Heart right ventricle (tissue), 16 donors: Measurements from ENCODE around the gene WDR31. TPM values are rescaled to one million over a fixed set of nuclear protein-coding genes. Genes with fewer than 3 reads are reported as not detected.

ENCODE experiments used
- ATAC-seq, 8 donors: fragments of 200-7000 bp; cut with Tn5 transposase; one replicate each; pipeline ENCODE4 v1.9.1; 2020; ENCODE audit warnings: mild to moderate bottlenecking in 8 of 8, moderate library complexity in 8 of 8, moderate number of reproducible peaks in 1 of 8
- DNase-seq, 2 donors: peaks; one replicate each; pipeline ENCODE4 v3.0.0-alpha.2; 2020
- H3K27ac ChIP-seq, 10 donors: fragments of 200-600 bp; sonication (generic) in 2 of 10; one replicate each; pipeline versions ENCODE4 v1.5.0 to v1.8.0; 2020 to 2022; ENCODE audit warnings: mild to moderate bottlenecking in 3 of 10
- H3K27me3 ChIP-seq, 7 donors: fragments of 200-600 bp; one replicate each; pipeline ENCODE4 v1.8.0; 2021 to 2022; ENCODE audit warnings: mild to moderate bottlenecking in 2 of 7
- H3K36me3 ChIP-seq, 9 donors: fragments of 200-600 bp; sonication (generic) in 1 of 9; one replicate each; pipeline versions ENCODE4 v1.5.0 to v1.8.0; 2020 to 2022; ENCODE audit warnings: mild to moderate bottlenecking in 2 of 9
- H3K4me1 ChIP-seq, 9 donors: fragments of 200-600 bp; sonication (generic) in 1 of 9; one replicate each; pipeline versions ENCODE4 v1.5.0 to v1.8.0; 2020 to 2022; ENCODE audit warnings: mild to moderate bottlenecking in 4 of 9
- H3K4me3 ChIP-seq, 10 donors: fragments of 200-600 bp; sonication (generic) in 2 of 10; one replicate each; pipeline versions ENCODE4 v1.5.0 to v1.8.0; 2020 to 2022; ENCODE audit warnings: mild to moderate bottlenecking in 7 of 10, moderate library complexity in 2 of 10
- H3K9me3 ChIP-seq, 11 donors: fragments of 200-600 bp in 10 of 11; sonication (generic) in 2 of 11; one replicate each; pipeline versions ENCODE4 v1.5.0 to v1.8.0; 2013 to 2022; ENCODE audit warnings: mild to moderate bottlenecking in 2 of 11, control low read depth in 1 of 11, moderate library complexity in 1 of 11
- CTCF ChIP-seq, 9 donors: fragments of 200-600 bp; sonication (generic) in 2 of 9; IDR thresholded peaks; one replicate each; pipeline versions ENCODE4 v1.5.0 to v1.8.0; 2021 to 2022; ENCODE audit warnings: antibody characterized with exemption in 9 of 9, mild to moderate bottlenecking in 5 of 9, moderate library complexity in 1 of 9
- WGBS, 2 donors: extraction: QIAGEN DNeasy Blood & Tissue Kit; methylation state at CpG; one replicate each; pipeline ENCODE4 v1.1.7; 2013; ENCODE audit warnings: inconsistent platforms in 1 of 2; 5-methylcytosine and 5-hydroxymethylcytosine counted together
- intact Hi-C, 10 donors: fragments of 100-400 bp; cut with DNase I; formaldehyde crosslinking; loops; one replicate each; pipeline versions ENCODE4 v1.11.1 to v1.14.2; 2022
- polyA plus RNA-seq, 2 donors: library from polyadenylated mRNA; stranded (reverse); fragments of 200-250 nt; gene quantifications; one replicate each; pipeline ENCODE4 v1.2.3, GENCODE V29; 2013
- total RNA-seq, 10 donors: library from RNA; stranded (reverse); fragmentation: NEBNext Ultra II Directional in 3 of 10; extraction: Animal tissue kit (Norgen Biotek cat#: 25700) in 3 of 10; gene quantifications; one replicate each; pipeline versions ENCODE4 v1.2.1 to v1.2.4, GENCODE V29; 2021 to 2023
- donor health status: Arrhythmogenic right ventricular cardiomyopathy.
- donor health status: ischemic (EF 13 %, LVEDD 7.1; RV severe dilation, severe dysfunction).
- donor health status: healthy with polysubstance abuse.
- donor health status: DM: no; HTN: yes; CAD: no.
- donor health status: DM: no; HTN: no; CAD: no.
- donor health status: ischemic (EF 25% LVEDD 6.9; RV normal size, moderate dysfunction).
- donor health status: ischemic (EF 25% LVEDD 5.7; RV mildly dilated, moderate dysfunction).
- donor health status: healthy.
- donor health status: DM: yes; HTN: yes; CAD: no.
- donor health status: Ischemic cardiomyopathy.
- donor health status: ischemic (EF 35%, LVEDD 5.7; RV mildly dilated, moderate dysfunction).
- donor health status: nonischemic (EF 11% LVEDD 7.7; RV severe dilation, severe dysfunction).
- donor health status: DM: yes; HTN: yes; CAD: no.
- donor health status: PGD.
- donor health status: ischemic (EF 29% LVEDD 5.4; RV normal size, mild dysfunction).
- donor health status: nonischemic (EF 23%, LVEDD 6.1; RV moderate dilation, normal function).

WDR31 gene
- total and polyA plus RNA-seq, 12 donors = 3.4 to 29.0 (median 18.1) TPM

- Histone ChIP-seq H3K27ac (no peak overlapping the region), H3K4me1 (peaks cover 0 to 14% (median 0%) of the 10 kb centered on the region in 9 donors), H3K36me3 (peaks cover 0 to 24% (median 2%) of the 10 kb centered on the region in 9 donors), H3K27me3 (no peaks in the 10 kb centered on the region), H3K4me3 (no peak overlapping the region), H3K9me3 (no peaks in the 10 kb centered on the region)
- ATAC-seq (no peak), DNase-seq (no peak)
- 95 to 97% methylated on average over 4 of the region's 4 CpGs for WGBS, 2 donors
- intact Hi-C loops = no loop called here
- no peak for TF ChIP-seq CTCF (IDR thresholded peaks at IDR 0.05)
Observed at GRCh38 chr9:113326230-113326629, 13.8 kb downstream of the WDR31 start.

GRCh38 chr9:113322671-113323070 lies 17.4 kb downstream of the WDR31 start:
- peaks cover 0 to 48% (median 6%) of the 10 kb centered on the region in 9 donors for H3K36me3 ChIP-seq
- intact Hi-C loops = no loop called here
- TF ChIP-seq CTCF (IDR thresholded peaks at IDR 0.05) = no peak
- H3K27me3 ChIP-seq = no peaks in the 10 kb centered on the region
- H3K4me1 ChIP-seq = peaks cover 0 to 3% (median 0%) of the 10 kb centered on the region in 9 donors
- 75 to 82% methylated on average over 6 of the region's 6 CpGs for WGBS, 2 donors
- H3K4me3 ChIP-seq = no peak overlapping the region
- no peak for ATAC-seq
- DNase-seq = no peak
- no peaks in the 10 kb centered on the region for H3K9me3 ChIP-seq
- H3K27ac ChIP-seq = no peak overlapping the region

- Histone ChIP-seq H3K36me3 (peaks cover 0 to 57% (median 6%) of the 10 kb centered on the region in 9 donors), H3K9me3 (no peaks in the 10 kb centered on the region), H3K27ac (no peak overlapping the region), H3K27me3 (no peaks in the 10 kb centered on the region), H3K4me3 (no peak overlapping the region), H3K4me1 (no peaks in the 10 kb centered on the region)
- DNase-seq (no peak), ATAC-seq (no peak)
- WGBS, 2 donors = 94 to 96% methylated on average over 3 of the region's 3 CpGs
- intact Hi-C loops = no loop called here
- TF ChIP-seq CTCF (IDR thresholded peaks at IDR 0.05) = no peak
Observed at GRCh38 chr9:113320051-113320450, 20.0 kb downstream of the WDR31 start.

- H3K9me3 ChIP-seq = no peaks in the 10 kb centered on the region
- peaks cover 0 to 57% (median 6%) of the 10 kb centered on the region in 9 donors for H3K36me3 ChIP-seq
- no peak for TF ChIP-seq CTCF (IDR thresholded peaks at IDR 0.05)
- 87 to 91% methylated on average over 2 of the region's 2 CpGs for WGBS, 2 donors
- DNase-seq = no peak
- H3K4me1 ChIP-seq = no peaks in the 10 kb centered on the region
- intact Hi-C loops = loop anchor here in 1 of 10 donors (10.0 kb wide), 1 partner anchor 266 kb away; no protein-coding TSS in a partner anchor
- no peak overlapping the region for H3K4me3 ChIP-seq
- H3K27ac ChIP-seq = no peak overlapping the region
- no peak for ATAC-seq
- no peaks in the 10 kb centered on the region for H3K27me3 ChIP-seq
Observed at GRCh38 chr9:113319054-113319453, 21.0 kb downstream of the WDR31 start.
